MM.1S (cell line): ENCODE measurements around the gene CCDC134.

Experiments used
- DNase-seq: peaks from one replicate; pipeline ENCODE4 v3.0.0-alpha.2; 2015
- H2AFZ ChIP-seq: fragments of 300-600 bp; sonication (generic); 2 replicates; pipeline ENCODE4 v1.6.0; 2016; ENCODE audit warnings: antibody characterized with exemption, low read length
- H3F3A ChIP-seq: fragments of 300-600 bp; sonication (generic); 2 replicates; pipeline ENCODE4 v1.6.1; 2016; ENCODE audit warnings: mild to moderate bottlenecking, antibody characterized with exemption, low read length, moderate library complexity, mixed read lengths; ENCODE audit not compliant: insufficient read depth
- H3K27ac ChIP-seq: fragments of 300-600 bp; sonication (generic); 2 replicates; pipeline ENCODE4 v1.5.1; 2016; ENCODE audit warnings: mild to moderate bottlenecking, low read length
- H3K27me3 ChIP-seq: fragments of 300-600 bp; sonication (generic); replicated peaks from 2 replicates; pipeline ENCODE4 v1.6.0; 2016; ENCODE audit warnings: low read length; ENCODE audit not compliant: insufficient read depth
- H3K36me3 ChIP-seq: fragments of 300-600 bp; sonication (generic); replicated peaks from 2 replicates; pipeline ENCODE4 v1.6.1; 2016; ENCODE audit warnings: mild to moderate bottlenecking, low read length, mixed read lengths; ENCODE audit not compliant: insufficient read depth
- H3K4me1 ChIP-seq: fragments of 300-600 bp; sonication (generic); 2 replicates; pipeline ENCODE4 v1.6.1; 2016; ENCODE audit warnings: low read length, mixed read lengths
- H3K4me2 ChIP-seq: fragments of 300-600 bp; sonication (generic); 2 replicates; pipeline ENCODE4 v1.6.0; 2016; ENCODE audit warnings: low read depth, low read length
- H3K4me3 ChIP-seq: fragments of 300-600 bp; sonication (generic); 2 replicates; pipeline ENCODE4 v1.5.1; 2016; ENCODE audit warnings: low read length, mixed read lengths
- H3K79me2 ChIP-seq: fragments of 300-600 bp; sonication (generic); 2 replicates; pipeline ENCODE4 v1.6.1; 2016; ENCODE audit warnings: mixed run types, low read length, mixed read lengths
- H3K9ac ChIP-seq: fragments of 300-600 bp; sonication (generic); 2 replicates; pipeline ENCODE4 v1.6.1; 2016; ENCODE audit warnings: low read length, mixed read lengths
- H3K9me2 ChIP-seq: fragments of 300-600 bp; sonication (generic); replicated peaks from 2 replicates; pipeline ENCODE4 v1.6.1; 2016; ENCODE audit warnings: mild to moderate bottlenecking, low read length, mixed read lengths; ENCODE audit not compliant: insufficient read depth
- H3K9me3 ChIP-seq: fragments of 300-600 bp; sonication (generic); replicated peaks from 2 replicates; pipeline ENCODE4 v1.6.1; 2016; ENCODE audit warnings: mild to moderate bottlenecking, low read length, mixed read lengths; ENCODE audit not compliant: insufficient read depth
- H4K20me1 ChIP-seq: fragments of 300-600 bp; sonication (generic); 2 replicates; pipeline ENCODE4 v1.6.1; 2016; ENCODE audit warnings: mild to moderate bottlenecking, low read length, moderate library complexity, mixed read lengths; ENCODE audit not compliant: insufficient read depth
- CTCF ChIP-seq: fragments of 300-600 bp; sonication (generic); IDR thresholded peaks from 2 replicates; pipeline ENCODE4 v1.5.1; 2016; ENCODE audit warnings: antibody characterized with exemption, low read length, mixed read lengths
- EZH2 ChIP-seq: fragments of 300-600 bp; sonication (generic); optimal IDR thresholded peaks from 2 replicates; pipeline ENCODE3; 2017; ENCODE audit warnings: low read depth, mild to moderate bottlenecking, antibody characterized with exemption, low read length, mixed read lengths
- EZH2phosphoT487 ChIP-seq: fragments of 300-600 bp; sonication (generic); IDR thresholded peaks from 2 replicates; pipeline ENCODE4 v1.6.1; 2018; ENCODE audit warnings: antibody characterized with exemption, low read length

The CCDC134 gene

GRCh38 chr22:41823797-41824196 lies 23.3 kb downstream of the CCDC134 start:
- no peak overlapping the region for H3K27ac ChIP-seq
- peaks cover 22% of the 10 kb centered on the region for H3F3A ChIP-seq
- TF ChIP-seq CTCF (no peak), EZH2phosphoT487 (no peak), EZH2 (no peak)
- no peaks in the 10 kb centered on the region for H4K20me1 ChIP-seq
- H3K4me2 ChIP-seq, result no peak overlapping the region
- no peaks in the 10 kb centered on the region for H3K9me2 ChIP-seq
- H3K79me2 ChIP-seq, result no peaks in the 10 kb centered on the region
- DNase-seq, result no peak
- no peak overlapping the region for H2AFZ ChIP-seq
- no peak overlapping the region for H3K9ac ChIP-seq
- no peaks in the 10 kb centered on the region for H3K27me3 ChIP-seq
- H3K4me3 ChIP-seq, result no peak overlapping the region
- peaks cover 24% of the 10 kb centered on the region for H3K4me1 ChIP-seq
- H3K9me3 ChIP-seq, result no peaks in the 10 kb centered on the region
- H3K36me3 ChIP-seq, result no peaks in the 10 kb centered on the region

GRCh38 chr22:41825376-41825775 lies 24.9 kb downstream of the CCDC134 start:
- H3K27me3 ChIP-seq, result no peaks in the 10 kb centered on the region
- no peaks in the 10 kb centered on the region for H4K20me1 ChIP-seq
- no peaks in the 10 kb centered on the region for H3K9me3 ChIP-seq
- no peaks in the 10 kb centered on the region for H3K36me3 ChIP-seq
- TF ChIP-seq CTCF (no peak), EZH2 (no peak), EZH2phosphoT487 (no peak)
- H3K4me3 ChIP-seq, result no peak overlapping the region
- H3K4me2 ChIP-seq, result no peak overlapping the region
- H3K4me1 ChIP-seq, result peaks cover 30% of the 10 kb centered on the region
- no peak overlapping the region for H3K27ac ChIP-seq
- H3K9ac ChIP-seq, result no peak overlapping the region
- no peak overlapping the region for H2AFZ ChIP-seq
- peaks cover 23% of the 10 kb centered on the region for H3F3A ChIP-seq
- H3K9me2 ChIP-seq, result no peaks in the 10 kb centered on the region
- no peaks in the 10 kb centered on the region for H3K79me2 ChIP-seq
- DNase-seq, result no peak

GRCh38 chr22:41826021-41826420 lies 25.5 kb downstream of the CCDC134 start:
- no peak for DNase-seq
- H3K79me2 ChIP-seq, result no peaks in the 10 kb centered on the region
- H3K9me2 ChIP-seq, result no peaks in the 10 kb centered on the region
- no peak overlapping the region for H3K4me3 ChIP-seq
- no peaks in the 10 kb centered on the region for H3K27me3 ChIP-seq
- H3K9me3 ChIP-seq, result no peaks in the 10 kb centered on the region
- no peak for TF ChIP-seq CTCF
- TF ChIP-seq EZH2, result no peak
- TF ChIP-seq EZH2phosphoT487, result no peak
- H3K36me3 ChIP-seq, result no peaks in the 10 kb centered on the region
- H3K4me2 ChIP-seq, result no peak overlapping the region
- H3F3A ChIP-seq, result peaks cover 23% of the 10 kb centered on the region
- no peaks in the 10 kb centered on the region for H4K20me1 ChIP-seq
- H2AFZ ChIP-seq, result no peak overlapping the region
- no peak overlapping the region for H3K27ac ChIP-seq
- no peak overlapping the region for H3K9ac ChIP-seq
- peaks cover 30% of the 10 kb centered on the region for H3K4me1 ChIP-seq
